Measurements from ENCODE around the gene NT5DC3. TPM values are rescaled to one million over a fixed set of nuclear protein-coding genes. Genes with fewer than 3 reads are reported as not detected.

Gene NT5DC3
- total RNA-seq, 2 experiments from 2014 or later, result 4.7 to 7.5 TPM

GRCh38 chr12:103857164-103857563 lies 16.1 kb upstream of the NT5DC3 start:
- no peaks in the 10 kb centered on the region for H3K36me3 ChIP-seq (ENCODE audit: insufficient read depth, low read length)
- no peaks in the 10 kb centered on the region for H3K4me1 ChIP-seq (ENCODE audit: insufficient read depth, low read length, poor library complexity, severe bottlenecking)
- no peaks in the 10 kb centered on the region for H3K9me2 ChIP-seq (ENCODE audit: insufficient read depth, low read length)
- H3K79me2 ChIP-seq (ENCODE audit: insufficient read depth, low read depth, low read length), result no peaks in the 10 kb centered on the region
- no peak overlapping the region for H3K27ac ChIP-seq (ENCODE audit: low read depth, low read length, poor library complexity, severe bottlenecking)
- no peak overlapping the region for H3K4me3 ChIP-seq (ENCODE audit: low read depth, low read length, poor library complexity, severe bottlenecking)
- no peaks in the 10 kb centered on the region for H3K9me3 ChIP-seq (ENCODE audit: low read length)
- H3K4me2 ChIP-seq (ENCODE audit: low read length), result no peak overlapping the region
- H4K20me1 ChIP-seq (ENCODE audit: insufficient read depth, low read length), result no peaks in the 10 kb centered on the region
- intact Hi-C loops (cut with micrococcal nuclease; ENCODE audit: unreplicated experiment), result no loop called here
- H2AFZ ChIP-seq (ENCODE audit: low read length), result no peak overlapping the region
- TF ChIP-seq, protein P1, sequence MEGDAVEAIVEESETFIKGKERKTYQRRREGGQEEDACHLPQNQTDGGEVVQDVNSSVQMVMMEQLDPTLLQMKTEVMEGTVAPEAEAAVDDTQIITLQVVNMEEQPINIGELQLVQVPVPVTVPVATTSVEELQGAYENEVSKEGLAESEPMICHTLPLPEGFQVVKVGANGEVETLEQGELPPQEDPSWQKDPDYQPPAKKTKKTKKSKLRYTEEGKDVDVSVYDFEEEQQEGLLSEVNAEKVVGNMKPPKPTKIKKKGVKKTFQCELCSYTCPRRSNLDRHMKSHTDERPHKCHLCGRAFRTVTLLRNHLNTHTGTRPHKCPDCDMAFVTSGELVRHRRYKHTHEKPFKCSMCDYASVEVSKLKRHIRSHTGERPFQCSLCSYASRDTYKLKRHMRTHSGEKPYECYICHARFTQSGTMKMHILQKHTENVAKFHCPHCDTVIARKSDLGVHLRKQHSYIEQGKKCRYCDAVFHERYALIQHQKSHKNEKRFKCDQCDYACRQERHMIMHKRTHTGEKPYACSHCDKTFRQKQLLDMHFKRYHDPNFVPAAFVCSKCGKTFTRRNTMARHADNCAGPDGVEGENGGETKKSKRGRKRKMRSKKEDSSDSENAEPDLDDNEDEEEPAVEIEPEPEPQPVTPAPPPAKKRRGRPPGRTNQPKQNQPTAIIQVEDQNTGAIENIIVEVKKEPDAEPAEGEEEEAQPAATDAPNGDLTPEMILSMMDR (conservative IDR thresholded peaks at IDR 0.05; ENCODE audit: low read length), result no peak
- no peak for TF ChIP-seq EZH2phosphoT487 (IDR thresholded peaks at IDR 0.05; ENCODE audit: borderline replicate concordance, low read depth, low read length)
- DNase-seq (ENCODE audit: low spot score), result no peak
- no TSS peak for BruUV-seq (replicated peaks)
- CTCF ChIA-PET (ENCODE audit: unreplicated experiment), result no interaction called here
- POLR2A ChIA-PET, result no interaction called here

DNA sequence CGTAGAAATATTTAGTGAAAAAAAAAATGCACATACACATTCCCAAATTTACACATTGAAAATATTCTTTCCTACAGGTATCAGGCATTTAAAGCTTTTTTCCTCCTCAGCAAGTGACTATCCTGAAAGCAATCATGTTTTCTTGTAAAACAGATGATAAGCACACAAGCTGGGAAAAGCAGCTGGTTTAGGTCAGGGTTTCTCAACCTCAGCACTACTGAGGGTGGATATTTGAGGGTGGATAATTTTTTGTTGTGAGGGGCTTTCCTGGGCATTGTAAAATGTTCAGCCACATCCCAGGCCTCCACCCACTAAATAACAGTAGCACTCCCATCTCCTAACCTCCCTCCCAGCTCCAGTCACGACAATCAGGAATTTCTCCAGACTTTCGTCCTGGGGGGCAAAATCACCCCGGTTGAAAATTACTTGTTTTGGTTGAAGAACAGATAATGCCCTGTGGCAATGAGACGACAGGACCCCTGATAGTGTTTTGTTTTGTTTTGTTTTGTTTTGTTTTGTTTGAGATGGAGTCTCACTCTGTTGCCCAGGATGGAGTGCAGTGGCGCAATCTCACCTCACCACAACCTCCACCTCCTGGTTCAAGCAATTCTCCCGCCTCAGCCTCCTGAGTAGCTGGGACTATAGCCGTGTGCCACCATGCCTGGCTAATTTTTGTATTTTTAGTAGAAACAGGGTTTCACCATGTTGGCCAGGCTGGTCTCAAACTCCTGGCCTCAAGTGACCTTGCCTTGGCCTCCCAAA lies 15.0 kb upstream of the NT5DC3 start:
- Histone ChIP-seq H2AFZ (ENCODE audit: low read length) (no peak overlapping the region), H3K4me3 (ENCODE audit: low read depth, low read length, poor library complexity, severe bottlenecking) (no peak overlapping the region), H3K27ac (ENCODE audit: low read depth, low read length, poor library complexity, severe bottlenecking) (no peak overlapping the region), H3K36me3 (ENCODE audit: insufficient read depth, low read length) (no peaks in the 10 kb centered on the region), H3K9me2 (ENCODE audit: insufficient read depth, low read length) (no peaks in the 10 kb centered on the region), H3K79me2 (ENCODE audit: insufficient read depth, low read depth, low read length) (no peaks in the 10 kb centered on the region), H3K4me1 (ENCODE audit: insufficient read depth, low read length, poor library complexity, severe bottlenecking) (no peaks in the 10 kb centered on the region), H3K9me3 (ENCODE audit: low read length) (no peaks in the 10 kb centered on the region), H3K4me2 (ENCODE audit: low read length) (no peak overlapping the region), H4K20me1 (ENCODE audit: insufficient read depth, low read length) (no peaks in the 10 kb centered on the region)
- ChIA-PET CTCF (ENCODE audit: unreplicated experiment) (no interaction called here), POLR2A (no interaction called here)
- no peak for DNase-seq (ENCODE audit: low spot score)
- no peak for TF ChIP-seq EZH2phosphoT487 (IDR thresholded peaks at IDR 0.05; ENCODE audit: borderline replicate concordance, low read depth, low read length)
- TF ChIP-seq, protein P1 (conservative IDR thresholded peaks at IDR 0.05; ENCODE audit: low read length), result no peak
- BruUV-seq (replicated peaks), result no TSS peak
- intact Hi-C loops (cut with micrococcal nuclease; ENCODE audit: unreplicated experiment), result no loop called here

GRCh38 chr12:103855036-103855712 lies 14.1 kb upstream of the NT5DC3 start:
- Histone ChIP-seq H3K4me3 (ENCODE audit: low read depth, low read length, poor library complexity, severe bottlenecking) (no peak overlapping the region), H2AFZ (ENCODE audit: low read length) (no peak overlapping the region), H3K9me3 (ENCODE audit: low read length) (no peaks in the 10 kb centered on the region), H3K27ac (ENCODE audit: low read depth, low read length, poor library complexity, severe bottlenecking) (no peak overlapping the region), H3K79me2 (ENCODE audit: insufficient read depth, low read depth, low read length) (no peaks in the 10 kb centered on the region), H3K4me1 (ENCODE audit: insufficient read depth, low read length, poor library complexity, severe bottlenecking) (no peaks in the 10 kb centered on the region), H4K20me1 (ENCODE audit: insufficient read depth, low read length) (no peaks in the 10 kb centered on the region), H3K36me3 (ENCODE audit: insufficient read depth, low read length) (no peaks in the 10 kb centered on the region), H3K4me2 (ENCODE audit: low read length) (no peak overlapping the region), H3K9me2 (ENCODE audit: insufficient read depth, low read length) (no peaks in the 10 kb centered on the region)
- intact Hi-C loops (cut with micrococcal nuclease; ENCODE audit: unreplicated experiment), result no loop called here
- BruUV-seq (replicated peaks), result no TSS peak
- POLR2A ChIA-PET, result interaction anchor here (0.7 kb wide), 1 partner anchor 12 kb away, joined by 3 read pairs; no protein-coding TSS in a partner anchor
- CTCF ChIA-PET (ENCODE audit: unreplicated experiment), result no interaction called here
- no peak for DNase-seq (ENCODE audit: low spot score)
- TF ChIP-seq, protein P1 (conservative IDR thresholded peaks at IDR 0.05; ENCODE audit: low read length), result no peak
- no peak for TF ChIP-seq EZH2phosphoT487 (IDR thresholded peaks at IDR 0.05; ENCODE audit: borderline replicate concordance, low read depth, low read length)

All from OCI-LY7 (cell line).